NB4 (cell line): ENCODE data around the gene YY2.

Experiments used
- MYC ChIP-seq: IDR thresholded peaks from 2 replicates; pipeline ENCODE4 v1.6.1; 2011; ENCODE audit warnings: low read depth, low read length
- POLR2A ChIP-seq: IDR thresholded peaks from 2 replicates; pipeline ENCODE4 v1.6.1; 2011; ENCODE audit warnings: mild to moderate bottlenecking; ENCODE audit not compliant: insufficient read length; ENCODE audit errors: extremely low read depth
- TF ChIP-seq, protein P1 (sequence below): IDR thresholded peaks from one replicate; pipeline ENCODE4 v1.5.1; 2012; ENCODE audit warnings: low read depth, low read length
- TF ChIP-seq, protein P2 (sequence below): IDR thresholded peaks from 2 replicates; pipeline ENCODE4 v1.6.1; 2011; ENCODE audit warnings: low read depth, low read length

DNA sequence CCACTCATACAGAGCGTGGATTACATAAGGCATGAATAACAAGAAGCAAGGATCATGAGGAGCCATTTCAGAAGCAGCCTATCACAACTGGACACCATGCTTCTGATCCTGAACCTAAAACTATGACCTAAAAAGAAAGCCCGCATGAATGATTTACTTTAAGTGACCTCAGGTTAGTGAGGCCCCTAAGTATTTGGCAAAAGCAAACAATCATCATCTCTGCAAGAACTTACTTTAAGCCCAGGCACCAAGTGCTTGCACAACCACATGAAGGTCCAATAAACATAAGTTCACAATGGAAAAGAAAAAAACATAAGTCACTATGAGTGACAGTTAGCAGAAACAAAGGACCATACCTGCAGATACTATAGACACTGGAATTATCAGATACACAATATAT is 24.3 kb upstream of the YY2 start:
- TF ChIP-seq, protein P1, sequence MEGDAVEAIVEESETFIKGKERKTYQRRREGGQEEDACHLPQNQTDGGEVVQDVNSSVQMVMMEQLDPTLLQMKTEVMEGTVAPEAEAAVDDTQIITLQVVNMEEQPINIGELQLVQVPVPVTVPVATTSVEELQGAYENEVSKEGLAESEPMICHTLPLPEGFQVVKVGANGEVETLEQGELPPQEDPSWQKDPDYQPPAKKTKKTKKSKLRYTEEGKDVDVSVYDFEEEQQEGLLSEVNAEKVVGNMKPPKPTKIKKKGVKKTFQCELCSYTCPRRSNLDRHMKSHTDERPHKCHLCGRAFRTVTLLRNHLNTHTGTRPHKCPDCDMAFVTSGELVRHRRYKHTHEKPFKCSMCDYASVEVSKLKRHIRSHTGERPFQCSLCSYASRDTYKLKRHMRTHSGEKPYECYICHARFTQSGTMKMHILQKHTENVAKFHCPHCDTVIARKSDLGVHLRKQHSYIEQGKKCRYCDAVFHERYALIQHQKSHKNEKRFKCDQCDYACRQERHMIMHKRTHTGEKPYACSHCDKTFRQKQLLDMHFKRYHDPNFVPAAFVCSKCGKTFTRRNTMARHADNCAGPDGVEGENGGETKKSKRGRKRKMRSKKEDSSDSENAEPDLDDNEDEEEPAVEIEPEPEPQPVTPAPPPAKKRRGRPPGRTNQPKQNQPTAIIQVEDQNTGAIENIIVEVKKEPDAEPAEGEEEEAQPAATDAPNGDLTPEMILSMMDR, result no peak
- TF ChIP-seq, protein P2, sequence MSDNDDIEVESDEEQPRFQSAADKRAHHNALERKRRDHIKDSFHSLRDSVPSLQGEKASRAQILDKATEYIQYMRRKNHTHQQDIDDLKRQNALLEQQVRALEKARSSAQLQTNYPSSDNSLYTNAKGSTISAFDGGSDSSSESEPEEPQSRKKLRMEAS, result no peak
- TF ChIP-seq POLR2A (no peak), MYC (no peak)
